ENCODE data around the gene CIB4. TPM values are rescaled to one million over a fixed set of nuclear protein-coding genes. Genes with fewer than 3 reads are reported as not detected.
A peak's percentile ranks its signal among the peaks of the same experiment; 100 is the strongest.

Gene CIB4
- total and polyA plus RNA-seq, 7 donors = not detected

DNA sequence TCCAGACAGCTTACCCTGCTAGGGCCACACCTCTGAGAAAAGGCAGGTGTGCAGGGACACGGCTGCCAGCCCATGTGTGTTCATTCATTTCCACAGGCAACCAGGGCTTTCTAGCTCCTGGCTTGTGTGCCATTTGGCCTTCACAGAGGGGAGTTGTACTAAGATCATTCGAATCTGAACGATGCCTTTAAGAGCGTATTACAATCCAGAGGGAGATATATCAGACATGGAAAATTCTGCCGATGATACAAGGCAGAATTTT lies 99.0 kb downstream of the CIB4 start:
- DNase-seq (no peak), ATAC-seq (no peak)
- H3K27ac ChIP-seq = no peak overlapping the region
- H3K9me3 ChIP-seq = no peaks in the 10 kb centered on the region
- no peaks in the 10 kb centered on the region for H3K4me1 ChIP-seq
- 62 to 73% (median 72%) methylated on average over 5 of the region's 5 CpGs for WGBS, 3 donors
- H3K36me3 ChIP-seq (ENCODE audit: insufficient read depth in 1 of 2, low read depth in 1 of 2) = no peaks in the 10 kb centered on the region
- no peak overlapping the region for H3K4me3 ChIP-seq
- intact Hi-C loops (cut with DNase I) = no loop called here
- H3K27me3 ChIP-seq (ENCODE audit: insufficient read depth in 3 of 3, low read length in 2 of 3) = no peaks in the 10 kb centered on the region
- no peak for TF ChIP-seq CTCF (IDR thresholded peaks at IDR 0.05)

- H3K27me3 ChIP-seq (ENCODE audit: insufficient read depth in 3 of 3, low read length in 2 of 3) = no peaks in the 10 kb centered on the region
- H3K27ac ChIP-seq = no peak overlapping the region
- no peaks in the 10 kb centered on the region for H3K9me3 ChIP-seq
- 39 to 54% (median 39%) methylated on average over 6 of the region's 6 CpGs for WGBS, 3 donors
- H3K4me1 ChIP-seq = no peaks in the 10 kb centered on the region
- H3K36me3 ChIP-seq (ENCODE audit: insufficient read depth in 1 of 2, low read depth in 1 of 2) = no peaks in the 10 kb centered on the region
- no peak overlapping the region for H3K4me3 ChIP-seq
- DNase-seq (no peak), ATAC-seq (peak in 2 of 4 donors; percentile 41 to 78)
- no peak for TF ChIP-seq CTCF (IDR thresholded peaks at IDR 0.05)
- intact Hi-C loops (cut with DNase I) = no loop called here
These were observed 99.6 kb downstream of the CIB4 start for GRCh38 chr2:26541401-26542193.

GRCh38 chr2:26540961-26541360 lies 100.2 kb downstream of the CIB4 start:
- H3K27me3 ChIP-seq (ENCODE audit: insufficient read depth in 3 of 3, low read length in 2 of 3) = no peaks in the 10 kb centered on the region
- DNase-seq = no peak
- H3K4me1 ChIP-seq = no peaks in the 10 kb centered on the region
- intact Hi-C loops (cut with DNase I) = no loop called here
- ATAC-seq = no peak
- H3K4me3 ChIP-seq = no peak overlapping the region
- H3K9me3 ChIP-seq = no peaks in the 10 kb centered on the region
- TF ChIP-seq CTCF (IDR thresholded peaks at IDR 0.05) = no peak
- no peaks in the 10 kb centered on the region for H3K36me3 ChIP-seq (ENCODE audit: insufficient read depth in 1 of 2, low read depth in 1 of 2)
- H3K27ac ChIP-seq = no peak overlapping the region
- WGBS, 3 donors = 44 to 49% (median 46%) methylated on average over 6 of the region's 6 CpGs

GRCh38 chr2:26540306-26540705 lies 100.9 kb downstream of the CIB4 start:
- Histone ChIP-seq H3K27me3 (ENCODE audit: insufficient read depth in 3 of 3, low read length in 2 of 3) (no peaks in the 10 kb centered on the region), H3K9me3 (no peaks in the 10 kb centered on the region), H3K4me1 (no peaks in the 10 kb centered on the region), H3K4me3 (no peak overlapping the region), H3K36me3 (ENCODE audit: insufficient read depth in 1 of 2, low read depth in 1 of 2) (no peaks in the 10 kb centered on the region), H3K27ac (no peak overlapping the region)
- 65 to 68% (median 67%) methylated on average over 10 of the region's 10 CpGs for WGBS, 3 donors
- ATAC-seq (no peak), DNase-seq (no peak)
- no peak for TF ChIP-seq CTCF (IDR thresholded peaks at IDR 0.05)
- intact Hi-C loops (cut with DNase I) = no loop called here

All from psoas muscle (tissue), 8 donors.